Measurements from ENCODE around the gene CAND1. TPM values are rescaled to one million over a fixed set of nuclear protein-coding genes. Genes with fewer than 3 reads are reported as not detected.

CAND1 gene
- total RNA-seq (10 to 100 TPM; 63.6 to 66.1 TPM), polyA plus RNA-seq (10 to 100 TPM; 25.4 to 27.7 TPM)

DNA sequence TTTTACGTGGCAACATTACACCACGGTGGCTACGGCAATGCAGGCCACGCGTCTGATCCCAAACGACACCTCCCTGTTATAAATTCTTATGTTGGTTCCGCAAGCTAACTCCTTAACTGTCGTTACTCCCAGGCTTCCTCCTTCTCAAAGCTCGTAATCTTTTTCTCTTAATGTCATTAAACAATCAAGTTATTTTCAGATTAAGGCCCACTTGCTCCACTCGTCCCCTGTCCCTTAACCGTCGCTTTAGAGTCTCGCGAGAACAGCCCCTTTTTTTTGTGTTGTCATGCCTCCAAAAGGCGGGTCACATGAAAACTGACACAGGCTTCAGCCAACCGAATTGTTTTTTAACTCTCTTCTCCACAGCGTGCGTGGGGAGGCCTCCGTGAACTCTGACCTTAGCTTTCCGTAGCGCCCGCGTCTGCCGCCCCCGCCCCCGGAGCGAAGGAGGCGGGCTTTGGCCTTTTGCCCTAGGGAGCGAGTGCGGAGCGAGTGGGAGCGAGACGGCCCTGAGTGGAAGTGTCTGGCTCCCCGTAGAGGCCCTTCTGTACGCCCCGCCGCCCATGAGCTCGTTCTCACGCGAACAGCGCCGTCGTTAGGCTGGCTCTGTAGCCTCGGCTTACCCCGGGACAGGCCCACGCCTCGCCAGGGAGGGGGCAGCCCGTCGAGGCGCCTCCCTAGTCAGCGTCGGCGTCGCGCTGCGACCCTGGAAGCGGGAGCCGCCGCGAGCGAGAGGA is at the start of gene CAND1:
Gene CAND1, plus strand, starts transcription at position 463 of the 737 bp plus-strand sequence. CDS start 360 bp downstream, outside the sequence.
- no peaks in the 10 kb centered on the region for H3K27me3 ChIP-seq (ENCODE audit: control insufficient read depth in 4 of 4, insufficient read depth in 4 of 4, low read length in 3 of 4)
- H3K9me3 ChIP-seq (ENCODE audit: control insufficient read depth in 4 of 4, low read length in 3 of 4): peaks cover 2 to 14% (median 5%) of the 10 kb centered on the region in 4 donors
- peak within 1 kb of the TSS; percentile 61 to 94 (median 72) for H3K4me3 ChIP-seq (ENCODE audit: low read depth in 1 of 3, low read length in 3 of 3)
- TF ChIP-seq, protein P1, sequence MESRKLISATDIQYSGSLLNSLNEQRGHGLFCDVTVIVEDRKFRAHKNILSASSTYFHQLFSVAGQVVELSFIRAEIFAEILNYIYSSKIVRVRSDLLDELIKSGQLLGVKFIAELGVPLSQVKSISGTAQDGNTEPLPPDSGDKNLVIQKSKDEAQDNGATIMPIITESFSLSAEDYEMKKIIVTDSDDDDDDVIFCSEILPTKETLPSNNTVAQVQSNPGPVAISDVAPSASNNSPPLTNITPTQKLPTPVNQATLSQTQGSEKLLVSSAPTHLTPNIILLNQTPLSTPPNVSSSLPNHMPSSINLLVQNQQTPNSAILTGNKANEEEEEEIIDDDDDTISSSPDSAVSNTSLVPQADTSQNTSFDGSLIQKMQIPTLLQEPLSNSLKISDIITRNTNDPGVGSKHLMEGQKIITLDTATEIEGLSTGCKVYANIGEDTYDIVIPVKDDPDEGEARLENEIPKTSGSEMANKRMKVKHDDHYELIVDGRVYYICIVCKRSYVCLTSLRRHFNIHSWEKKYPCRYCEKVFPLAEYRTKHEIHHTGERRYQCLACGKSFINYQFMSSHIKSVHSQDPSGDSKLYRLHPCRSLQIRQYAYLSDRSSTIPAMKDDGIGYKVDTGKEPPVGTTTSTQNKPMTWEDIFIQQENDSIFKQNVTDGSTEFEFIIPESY (IDR thresholded peaks at IDR 0.05): peak; percentile 100
- TF ChIP-seq HNF4A (conservative IDR thresholded peaks at IDR 0.05): peak; percentile 52
- TF ChIP-seq SP1 (IDR thresholded peaks at IDR 0.05): peak; percentile 87
- TF ChIP-seq RXRA (IDR thresholded peaks at IDR 0.05): peak; percentile 66 to 77
- TF ChIP-seq NR2F2 (IDR thresholded peaks at IDR 0.05): peak; percentile 95
- TF ChIP-seq, protein P2, sequence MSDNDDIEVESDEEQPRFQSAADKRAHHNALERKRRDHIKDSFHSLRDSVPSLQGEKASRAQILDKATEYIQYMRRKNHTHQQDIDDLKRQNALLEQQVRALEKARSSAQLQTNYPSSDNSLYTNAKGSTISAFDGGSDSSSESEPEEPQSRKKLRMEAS (IDR thresholded peaks at IDR 0.05): peak; percentile 99
- peak; percentile 96 to 98 for TF ChIP-seq EGR1 (IDR thresholded peaks at IDR 0.05; ENCODE audit: low read depth in 2 of 2)
- TF ChIP-seq, protein P3, sequence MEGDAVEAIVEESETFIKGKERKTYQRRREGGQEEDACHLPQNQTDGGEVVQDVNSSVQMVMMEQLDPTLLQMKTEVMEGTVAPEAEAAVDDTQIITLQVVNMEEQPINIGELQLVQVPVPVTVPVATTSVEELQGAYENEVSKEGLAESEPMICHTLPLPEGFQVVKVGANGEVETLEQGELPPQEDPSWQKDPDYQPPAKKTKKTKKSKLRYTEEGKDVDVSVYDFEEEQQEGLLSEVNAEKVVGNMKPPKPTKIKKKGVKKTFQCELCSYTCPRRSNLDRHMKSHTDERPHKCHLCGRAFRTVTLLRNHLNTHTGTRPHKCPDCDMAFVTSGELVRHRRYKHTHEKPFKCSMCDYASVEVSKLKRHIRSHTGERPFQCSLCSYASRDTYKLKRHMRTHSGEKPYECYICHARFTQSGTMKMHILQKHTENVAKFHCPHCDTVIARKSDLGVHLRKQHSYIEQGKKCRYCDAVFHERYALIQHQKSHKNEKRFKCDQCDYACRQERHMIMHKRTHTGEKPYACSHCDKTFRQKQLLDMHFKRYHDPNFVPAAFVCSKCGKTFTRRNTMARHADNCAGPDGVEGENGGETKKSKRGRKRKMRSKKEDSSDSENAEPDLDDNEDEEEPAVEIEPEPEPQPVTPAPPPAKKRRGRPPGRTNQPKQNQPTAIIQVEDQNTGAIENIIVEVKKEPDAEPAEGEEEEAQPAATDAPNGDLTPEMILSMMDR (IDR thresholded peaks at IDR 0.05; ENCODE audit: low read depth, low read length, missing input control): no peak
- peak in 1 of 2 donors; percentile 52 for TF ChIP-seq GABPA (IDR thresholded peaks at IDR 0.05 in 1 of 2, conservative IDR thresholded peaks at IDR 0.05 in 1 of 2)
- no peak for TF ChIP-seq FOXA2 (IDR thresholded peaks at IDR 0.05)
- TF ChIP-seq YY1 (IDR thresholded peaks at IDR 0.05): peak; percentile 89
- no peak for TF ChIP-seq RAD21 (IDR thresholded peaks at IDR 0.05)
- TF ChIP-seq JUND (IDR thresholded peaks at IDR 0.05): peak; percentile 46 to 67
- TF ChIP-seq FOXA1 (IDR thresholded peaks at IDR 0.05): peak; percentile 14
- TF ChIP-seq, protein P4, sequence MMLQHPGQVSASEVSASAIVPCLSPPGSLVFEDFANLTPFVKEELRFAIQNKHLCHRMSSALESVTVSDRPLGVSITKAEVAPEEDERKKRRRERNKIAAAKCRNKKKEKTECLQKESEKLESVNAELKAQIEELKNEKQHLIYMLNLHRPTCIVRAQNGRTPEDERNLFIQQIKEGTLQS (IDR thresholded peaks at IDR 0.05): peak; percentile 13
- peak within 1 kb of the TSS; percentile 99 to 100 for H3K27ac ChIP-seq (ENCODE audit: low read depth in 1 of 2, low read length in 2 of 2)
- H3K9ac ChIP-seq (ENCODE audit: low read depth in 1 of 2, low read length in 2 of 2): peak within 1 kb of the TSS; percentile 90 to 91
- peak; percentile 97 for DNase-seq (ENCODE audit: low spot score)
- under 1% methylated on average over 61 of the region's 61 CpGs for WGBS
- H3K4me1 ChIP-seq (ENCODE audit: control insufficient read depth in 4 of 4, insufficient read depth in 4 of 4, low read length in 3 of 4): peaks cover 3 to 30% (median 20%) of the 10 kb centered on the region in 4 donors
- H3K36me3 ChIP-seq (ENCODE audit: control insufficient read depth in 4 of 4, insufficient read depth in 3 of 4, low read depth in 1 of 4, low read length in 3 of 4): no peaks in the 10 kb centered on the region

DNA sequence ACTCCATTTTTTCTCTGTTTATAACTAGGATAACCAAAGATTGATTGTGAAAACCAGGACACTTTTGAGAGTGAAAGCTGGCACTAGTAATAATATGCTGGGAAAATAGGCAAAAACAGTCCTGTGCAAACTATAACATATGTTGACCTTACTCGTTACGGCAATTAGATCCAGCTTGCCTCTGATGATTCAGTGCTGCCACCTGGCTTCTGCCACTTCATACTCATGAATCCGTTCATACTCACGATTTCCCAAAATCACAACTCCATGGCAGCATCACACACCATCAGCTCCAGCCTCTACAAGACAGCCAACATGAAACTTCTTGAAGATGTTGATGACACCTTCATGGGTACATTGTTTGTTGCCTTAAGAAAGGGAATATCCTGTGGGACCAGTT is 49.1 kb upstream of the CAND1 start:
- H3K36me3 ChIP-seq (ENCODE audit: control insufficient read depth in 4 of 4, insufficient read depth in 3 of 4, low read depth in 1 of 4, low read length in 3 of 4): no peaks in the 10 kb centered on the region
- no peak for TF ChIP-seq EGR1 (IDR thresholded peaks at IDR 0.05; ENCODE audit: low read depth in 2 of 2)
- no peak for TF ChIP-seq SP1 (IDR thresholded peaks at IDR 0.05)
- TF ChIP-seq HNF4A (conservative IDR thresholded peaks at IDR 0.05): no peak
- TF ChIP-seq FOXA2 (IDR thresholded peaks at IDR 0.05): no peak
- TF ChIP-seq, protein P3 (IDR thresholded peaks at IDR 0.05; ENCODE audit: low read depth, low read length, missing input control): no peak
- TF ChIP-seq JUND (IDR thresholded peaks at IDR 0.05): no peak
- WGBS: 43% methylated on average over 4 of the region's 4 CpGs
- H3K9me3 ChIP-seq (ENCODE audit: control insufficient read depth in 4 of 4, low read length in 3 of 4): peaks cover 0 to 4% (median 0%) of the 10 kb centered on the region in 4 donors
- H3K27me3 ChIP-seq (ENCODE audit: control insufficient read depth in 4 of 4, insufficient read depth in 4 of 4, low read length in 3 of 4): peaks cover 0 to 2% (median 0%) of the 10 kb centered on the region in 4 donors
- no peak overlapping the region for H3K9ac ChIP-seq (ENCODE audit: low read depth in 1 of 2, low read length in 2 of 2)
- no peak for DNase-seq (ENCODE audit: low spot score)
- H3K27ac ChIP-seq (ENCODE audit: low read depth in 1 of 2, low read length in 2 of 2): no peak overlapping the region
- no peak overlapping the region for H3K4me3 ChIP-seq (ENCODE audit: low read depth in 1 of 3, low read length in 3 of 3)
- no peaks in the 10 kb centered on the region for H3K4me1 ChIP-seq (ENCODE audit: control insufficient read depth in 4 of 4, insufficient read depth in 4 of 4, low read length in 3 of 4)
